Measurements from ENCODE around the gene C1orf87. TPM values are rescaled to one million over a fixed set of nuclear protein-coding genes. Genes with fewer than 3 reads are reported as not detected.

Gene C1orf87, protein sequence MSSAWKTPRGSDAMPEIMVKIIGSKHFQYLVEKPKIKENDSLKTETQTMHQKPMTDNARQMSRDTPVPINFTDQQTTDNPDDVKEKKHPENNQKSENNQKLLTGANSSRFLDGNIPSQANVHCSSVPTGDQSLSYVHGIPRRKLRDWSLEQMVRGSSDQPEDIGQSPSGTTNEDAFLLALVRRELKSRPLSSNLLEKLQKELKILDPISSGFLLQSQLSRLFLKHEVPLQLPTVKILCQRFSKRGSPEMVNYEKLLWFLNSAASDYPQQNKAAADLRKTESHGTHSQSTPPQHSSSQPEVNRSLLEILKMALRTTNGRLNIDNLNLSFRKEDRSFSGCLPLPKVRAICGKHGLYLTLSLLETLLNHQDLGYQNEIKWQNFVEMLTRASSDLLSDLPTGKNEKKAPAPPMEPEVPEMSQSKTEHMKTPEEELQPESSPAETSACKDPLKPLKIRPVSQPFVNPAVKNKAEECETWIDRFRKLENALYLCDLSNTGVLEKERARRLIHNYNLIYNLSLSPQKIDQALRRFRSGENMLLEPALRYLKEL
- not detected in 2 replicates for total RNA-seq

- intact Hi-C loops (cut with micrococcal nuclease), result no loop called here
These were observed at the start of gene C1orf87 for GRCh38 chr1:60073605-60074278. Gene C1orf87 (minus strand): TSS chr1:60073770. CDS start chr1:60072643, 1,127 bp downstream.

GRCh38 chr1:60118085-60118484 lies 44.5 kb upstream of the C1orf87 start:
- intact Hi-C loops (cut with micrococcal nuclease), result no loop called here

- intact Hi-C loops (cut with micrococcal nuclease), result no loop called here
These were observed 41.3 kb upstream of the C1orf87 start for GRCh38 chr1:60114745-60115318.

- intact Hi-C loops (cut with micrococcal nuclease), result no loop called here
These were observed 40.0 kb upstream of the C1orf87 start for GRCh38 chr1:60113596-60113995.

DNA sequence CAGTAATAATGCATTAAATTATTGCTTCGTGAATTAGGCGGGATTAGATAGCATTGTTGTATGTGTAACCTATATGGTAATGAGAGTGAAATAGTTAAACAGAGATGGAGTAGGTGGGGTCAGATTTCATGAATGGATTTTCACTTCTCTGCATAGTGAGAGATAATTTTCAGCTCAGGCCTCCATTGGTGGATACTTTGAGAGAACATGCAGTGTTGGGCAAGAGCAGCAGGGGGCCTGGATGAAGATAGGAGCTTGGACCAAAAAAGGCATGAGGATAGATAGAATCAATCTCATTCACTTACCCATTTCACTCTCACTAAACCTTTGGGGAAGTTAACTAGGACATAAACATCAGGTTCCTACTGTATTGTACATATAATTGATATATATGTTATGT lies 39.5 kb upstream of the C1orf87 start:
- intact Hi-C loops (cut with micrococcal nuclease), result no loop called here

DNA sequence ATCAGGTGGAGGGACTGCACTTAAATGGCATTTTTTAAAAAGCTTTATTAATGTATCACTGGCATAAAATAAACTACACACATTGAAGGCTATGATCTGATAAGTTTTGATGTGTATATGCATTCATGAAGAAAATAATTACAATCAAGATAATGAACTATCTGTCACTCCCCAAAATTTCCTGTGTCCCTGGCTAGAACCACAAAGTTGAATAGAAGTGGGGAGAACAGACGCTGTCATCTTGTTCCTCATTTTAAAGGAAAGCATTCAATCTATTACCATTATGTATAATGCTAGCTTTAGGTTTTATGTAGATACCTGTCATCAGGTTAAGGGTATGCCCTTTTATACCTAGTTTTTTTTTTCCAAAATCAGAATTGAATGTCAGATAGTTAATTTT lies 38.1 kb upstream of the C1orf87 start:
- intact Hi-C loops (cut with micrococcal nuclease), result no loop called here

DNA sequence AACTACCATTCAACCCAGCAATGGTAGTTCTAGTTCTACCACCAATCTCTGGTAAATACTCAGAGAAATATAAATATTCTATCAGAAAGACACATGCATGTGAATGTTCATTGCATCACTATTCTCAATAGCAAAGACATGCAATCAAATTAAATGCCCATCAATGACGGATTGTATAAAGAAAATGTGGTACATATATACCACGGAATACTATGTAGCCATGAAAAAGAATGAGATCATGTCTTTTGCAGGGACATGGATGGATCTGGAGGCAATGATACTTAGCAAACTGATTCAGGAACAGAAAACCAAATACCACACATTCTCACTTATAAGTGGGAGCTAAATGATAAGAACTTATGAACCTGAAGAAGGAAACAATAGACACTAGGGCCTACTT lies 37.5 kb upstream of the C1orf87 start:
- intact Hi-C loops (cut with micrococcal nuclease), result no loop called here

DNA sequence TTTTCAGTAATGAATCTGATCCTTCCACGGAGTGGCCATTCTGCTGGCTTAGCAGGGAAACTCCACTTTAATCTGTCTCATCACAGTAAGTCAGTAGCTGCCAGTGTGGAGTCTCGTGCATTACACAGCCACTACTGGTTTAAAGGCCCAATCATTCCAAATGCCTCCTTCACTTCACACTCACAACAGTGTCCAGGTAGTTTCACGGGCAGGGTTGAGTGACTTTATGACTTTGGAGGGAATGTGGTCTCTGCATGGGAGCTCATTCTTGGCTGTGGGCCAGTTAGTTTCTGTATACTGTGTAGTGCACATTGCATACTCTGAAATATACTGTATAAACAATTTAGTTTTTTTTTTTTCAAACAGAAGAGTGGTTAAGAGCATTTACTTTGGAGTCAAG lies 34.6 kb upstream of the C1orf87 start:
- intact Hi-C loops (cut with micrococcal nuclease), result no loop called here

DNA sequence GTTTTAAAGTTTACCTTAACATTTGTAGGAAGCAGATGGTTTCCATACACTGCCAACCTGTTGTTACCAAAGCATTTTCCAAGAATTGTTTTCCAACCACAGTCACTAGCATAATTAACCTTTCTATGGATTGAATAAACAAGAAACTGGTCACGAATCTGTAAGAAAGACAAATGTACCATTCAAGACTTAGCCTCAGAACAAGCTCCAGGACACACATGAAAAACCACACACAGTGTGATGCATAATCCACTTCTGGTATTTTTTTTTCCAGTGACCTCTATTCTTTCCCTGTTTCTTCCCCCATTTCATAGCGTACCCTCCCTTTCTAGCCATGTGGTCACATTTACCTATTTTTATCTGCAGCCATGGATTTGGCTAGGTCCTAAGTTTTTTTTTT lies 29.6 kb upstream of the C1orf87 start:
- intact Hi-C loops (cut with micrococcal nuclease), result no loop called here

DNA sequence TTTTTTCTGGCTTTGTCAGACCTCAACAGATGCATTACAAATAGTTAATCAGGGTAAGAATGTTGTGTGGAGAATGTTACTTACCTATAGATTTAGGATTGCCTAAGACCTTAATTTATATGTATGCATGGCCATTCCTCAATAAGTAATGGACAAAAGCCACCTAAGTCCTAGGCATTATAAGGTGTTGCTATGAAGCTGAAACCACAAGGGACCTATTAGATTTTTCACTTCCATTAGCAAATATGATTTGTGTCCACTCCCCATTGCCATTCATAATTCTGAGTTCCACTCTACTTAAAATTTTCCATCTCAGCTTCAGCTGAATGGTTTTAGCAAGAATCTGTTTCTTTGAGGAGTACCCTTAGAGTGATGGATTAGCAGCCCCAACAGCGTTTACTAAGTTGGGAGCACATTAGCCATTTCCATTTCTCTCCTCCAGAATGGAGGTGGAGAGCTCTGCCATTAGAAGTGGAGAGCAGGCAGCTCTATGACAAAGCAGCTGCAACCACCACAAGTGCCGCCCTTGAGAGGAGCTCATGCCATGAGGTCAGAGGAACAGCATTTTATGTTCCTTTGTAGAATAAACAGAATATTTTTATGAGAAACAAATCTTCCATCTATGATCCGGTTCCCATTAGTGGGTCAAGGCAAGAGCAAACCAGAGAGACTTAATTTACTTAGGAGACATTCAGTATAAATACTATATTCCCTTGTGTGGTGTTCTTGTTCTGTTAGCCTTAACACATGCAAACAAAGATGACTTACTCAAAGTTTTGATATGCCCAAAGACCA lies 28.9 kb upstream of the C1orf87 start:
- intact Hi-C loops (cut with micrococcal nuclease), result no loop called here

DNA sequence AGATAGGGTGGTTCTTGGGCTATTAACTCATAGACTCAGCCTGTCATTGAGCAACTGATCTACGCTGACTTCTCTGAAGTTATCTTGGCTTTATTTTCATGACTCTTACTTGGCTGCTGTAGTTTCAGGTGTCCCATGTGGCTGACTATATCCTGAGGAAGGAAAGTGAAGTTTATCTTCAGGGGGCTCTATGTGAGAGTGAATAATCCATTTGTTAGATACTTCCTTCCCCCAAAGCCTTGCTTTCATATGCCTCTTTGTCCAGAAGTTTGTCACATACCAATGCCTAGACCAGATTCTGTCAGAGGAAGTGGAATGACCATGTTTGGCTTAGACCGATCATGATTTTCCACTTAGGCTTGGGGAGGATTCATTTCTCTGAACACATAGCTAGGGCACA lies 27.9 kb upstream of the C1orf87 start:
- intact Hi-C loops (cut with micrococcal nuclease), result no loop called here

DNA sequence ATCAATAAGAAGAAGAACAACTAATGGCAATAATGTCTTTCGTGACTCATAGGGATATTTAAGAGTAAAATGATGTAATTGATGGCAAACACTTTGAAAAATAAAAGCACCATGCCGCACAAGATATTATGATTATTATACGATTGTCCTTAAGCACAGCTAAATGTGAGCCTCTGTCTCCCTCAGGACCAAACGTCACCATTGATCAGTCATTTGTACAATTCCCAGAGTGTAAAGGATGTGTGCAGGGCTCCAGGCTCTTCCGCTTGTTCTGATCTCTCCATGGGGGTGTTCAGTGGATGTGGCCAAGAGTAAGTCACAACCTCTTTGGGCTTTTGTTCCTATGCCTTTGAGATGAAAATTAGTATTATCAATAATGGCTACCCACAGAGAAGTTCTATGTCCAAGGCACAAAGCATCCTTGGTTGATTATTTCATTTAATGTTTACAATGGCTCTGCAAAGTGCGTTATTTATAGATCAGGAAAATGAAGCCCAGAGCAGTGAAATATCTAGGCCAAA lies 17.7 kb upstream of the C1orf87 start:
- intact Hi-C loops (cut with micrococcal nuclease), result no loop called here

GRCh38 chr1:60090655-60091054 lies 17.1 kb upstream of the C1orf87 start:
- intact Hi-C loops (cut with micrococcal nuclease), result no loop called here

DNA sequence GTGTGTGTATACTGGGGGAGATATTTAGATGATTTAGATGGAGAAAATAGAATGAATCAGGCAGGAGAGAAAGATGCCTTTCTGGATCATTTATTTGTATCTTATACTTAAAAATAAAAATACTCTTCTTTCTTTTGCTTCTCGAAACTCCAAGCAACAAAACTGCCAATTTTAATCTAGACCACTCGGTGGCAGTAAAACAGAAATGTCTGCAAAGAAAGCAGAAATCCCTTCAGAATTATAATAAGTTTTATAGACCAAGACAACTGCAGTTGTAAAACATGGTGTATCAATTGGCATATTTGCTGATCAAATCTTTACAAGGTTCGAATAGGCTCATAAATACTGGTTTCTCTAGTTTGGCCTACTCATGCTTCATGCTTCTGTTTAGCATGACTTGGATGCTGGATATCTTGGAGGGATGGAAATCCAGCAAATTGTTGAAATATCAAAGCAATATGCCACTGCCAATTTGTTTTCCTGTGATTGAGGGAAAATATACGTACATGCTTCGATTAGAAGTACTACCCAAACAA lies 15.1 kb upstream of the C1orf87 start:
- intact Hi-C loops (cut with micrococcal nuclease), result no loop called here

GRCh38 chr1:60087681-60088080 lies 14.1 kb upstream of the C1orf87 start:
- intact Hi-C loops (cut with micrococcal nuclease), result no loop called here

GRCh38 chr1:60078182-60078581 lies 4.6 kb upstream of the C1orf87 start:
- intact Hi-C loops (cut with micrococcal nuclease), result no loop called here

GRCh38 chr1:60071296-60071695 lies 2.3 kb downstream of the C1orf87 start:
- intact Hi-C loops (cut with micrococcal nuclease), result no loop called here

DNA sequence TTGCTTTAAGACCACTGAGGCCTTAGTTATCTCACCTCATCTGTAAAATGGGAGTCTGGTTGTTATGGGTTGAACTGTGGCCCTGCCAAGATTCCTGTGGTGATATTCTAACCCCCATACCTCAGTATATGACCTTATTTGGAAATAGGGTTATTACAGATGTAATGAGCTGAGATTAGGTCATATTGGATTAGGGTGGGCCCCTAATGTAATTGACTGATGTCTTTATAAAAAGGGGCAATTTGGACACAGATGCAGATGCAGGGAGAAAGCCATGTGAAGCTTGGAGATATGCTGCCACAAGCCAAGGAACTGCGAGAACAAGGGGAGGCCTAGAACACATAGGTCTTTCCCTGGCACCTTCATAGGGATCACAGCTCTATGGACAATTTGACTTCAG lies 3.9 kb downstream of the C1orf87 start:
- intact Hi-C loops (cut with micrococcal nuclease), result no loop called here

GRCh38 chr1:60068393-60069045 lies 5.1 kb downstream of the C1orf87 start:
- intact Hi-C loops (cut with micrococcal nuclease), result no loop called here

DNA sequence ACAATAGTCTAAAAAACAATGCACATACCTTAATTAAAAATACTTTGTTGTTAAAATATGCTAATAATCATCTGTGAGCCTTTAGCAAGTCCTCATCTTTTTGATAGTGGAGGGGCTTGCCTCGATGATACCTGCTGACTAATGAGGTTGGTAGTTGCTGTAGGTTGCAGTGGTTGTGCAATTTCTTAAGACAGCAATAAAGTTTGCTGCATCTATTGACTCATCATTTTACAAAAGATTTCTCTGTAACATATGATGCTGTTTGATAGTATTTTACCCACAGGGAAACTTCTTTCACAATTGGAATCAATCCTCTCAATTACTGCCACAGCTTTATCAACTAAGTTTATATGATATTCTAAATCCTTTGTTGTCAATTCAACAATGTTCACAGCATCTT lies 7.6 kb downstream of the C1orf87 start:
- intact Hi-C loops (cut with micrococcal nuclease), result no loop called here
